Activated CD4-positive, alpha-beta T cell treated with anti-CD3 and anti-CD28 coated beads for 1 hour (primary cell): Measurements from ENCODE around the gene ERBB4.
"Not testable (repeated sequence)": the region's sequence is repeated elsewhere in the genome, so short reads cannot be mapped to it uniquely, and the experiment has no call there.

Source experiments
- DNase-seq: peaks from one replicate; pipeline ENCODE4 v3.0.0-alpha.2; 2020

ERBB4 gene

GRCh38 chr2:211671977-211672376, 866.6 kb downstream of the ERBB4 start:
- DNase-seq = no peak

DNA sequence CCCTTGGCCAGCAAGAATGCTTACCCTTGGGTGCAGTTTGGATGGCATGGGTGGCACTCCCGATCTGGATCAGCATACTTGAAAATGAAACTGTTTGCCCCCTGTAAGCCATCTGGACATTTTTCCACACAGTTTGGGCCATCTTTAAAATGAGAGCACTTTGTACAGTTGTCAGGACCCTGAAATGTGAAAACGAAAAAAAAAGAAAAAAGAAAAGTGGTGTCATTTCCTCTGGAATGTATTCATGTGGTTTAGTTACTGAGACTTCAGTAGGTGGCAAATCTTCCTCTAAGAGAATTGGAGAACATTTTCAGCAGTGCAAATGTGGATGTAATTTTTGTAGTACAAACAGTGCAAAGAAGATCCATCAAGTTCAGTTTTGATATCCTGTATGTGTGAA, 873.3 kb downstream of the ERBB4 start:
- no peak for DNase-seq

GRCh38 chr2:211664321-211664720, 874.3 kb downstream of the ERBB4 start:
- no peak for DNase-seq

DNA sequence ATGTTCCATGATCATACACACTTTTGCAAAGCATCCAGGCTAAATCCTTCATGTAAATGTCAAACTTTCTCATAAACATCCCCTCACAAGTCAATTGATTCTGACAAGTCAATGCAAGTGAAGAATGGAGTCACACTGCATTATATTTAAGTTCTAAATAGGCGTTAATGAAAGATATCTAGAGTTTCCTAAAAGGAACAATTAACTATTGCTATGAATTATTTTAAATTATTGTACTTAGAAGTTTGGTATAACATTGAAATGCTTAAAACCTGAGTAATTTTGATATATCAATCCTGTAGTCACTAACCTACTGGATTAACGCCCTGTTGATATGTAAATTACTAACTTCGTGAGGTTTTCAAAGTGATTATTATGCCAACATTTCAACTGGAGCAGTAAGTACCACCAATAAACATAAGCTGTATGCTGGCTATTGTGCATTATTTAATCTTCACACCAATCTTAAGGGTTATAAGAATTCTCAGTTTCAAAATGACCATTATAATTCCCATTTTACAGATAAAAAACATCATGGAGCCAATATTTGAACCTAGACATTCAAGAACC, 884.3 kb downstream of the ERBB4 start:
- DNase-seq = no peak

DNA sequence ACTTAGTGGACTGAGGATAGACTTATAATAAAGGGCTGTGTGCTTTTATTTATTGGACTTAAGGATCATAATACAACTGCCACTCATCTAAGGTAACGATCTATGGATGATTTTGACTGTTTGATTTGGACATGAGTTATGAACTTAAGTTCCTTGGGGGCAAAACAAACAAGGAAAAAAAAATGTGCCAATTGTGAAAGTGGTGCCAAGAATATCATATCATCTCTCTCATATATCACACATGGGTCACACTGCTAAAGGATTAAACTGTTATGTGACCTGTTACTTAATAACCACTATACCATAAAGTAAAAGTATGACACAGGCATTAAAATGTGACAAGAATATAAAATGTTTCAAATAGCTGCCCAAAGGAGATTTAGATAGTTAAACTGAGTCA, 886.3 kb downstream of the ERBB4 start:
- no peak for DNase-seq

- no peak for DNase-seq
Measured at GRCh38 chr2:211649331-211649730, 889.3 kb downstream of the ERBB4 start.

DNA sequence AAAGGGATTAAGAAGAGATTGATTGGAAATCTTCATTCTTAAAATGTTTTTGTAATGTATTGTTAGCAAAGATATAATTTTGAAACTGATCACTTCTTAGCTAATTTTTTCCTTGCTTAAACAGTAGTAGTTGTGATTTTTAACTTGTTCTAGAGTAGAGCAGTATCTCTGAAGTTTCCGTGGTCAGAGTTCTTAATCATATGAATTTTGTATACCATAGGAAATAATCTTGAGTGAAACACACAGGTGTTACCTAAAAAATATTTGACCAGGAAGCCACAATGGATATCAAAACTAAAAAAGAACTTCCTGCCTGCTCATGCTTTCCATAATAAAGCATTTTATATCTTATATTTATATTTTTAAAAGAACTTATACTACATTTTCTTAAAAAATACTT, 907.1 kb downstream of the ERBB4 start:
- DNase-seq = no peak

DNA sequence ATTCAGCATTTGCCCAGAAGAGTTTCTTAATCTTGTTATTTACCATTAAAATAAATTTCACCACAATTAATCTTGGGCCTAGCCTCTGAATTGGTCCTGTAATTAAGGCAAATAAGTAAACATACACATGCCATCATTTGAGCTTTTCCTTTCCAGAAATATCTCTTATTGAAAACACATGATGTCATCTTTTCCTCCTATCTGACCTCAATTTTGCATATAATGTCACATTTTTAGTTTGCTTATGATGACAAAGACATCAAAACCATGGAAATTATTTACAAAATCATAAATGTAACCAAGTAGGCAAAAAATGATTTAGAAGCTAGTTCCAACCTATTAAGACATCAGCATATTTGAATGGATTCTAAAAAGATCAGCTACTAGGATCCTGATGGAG, 915.5 kb downstream of the ERBB4 start:
- no peak for DNase-seq

GRCh38 chr2:211620986-211621385, 917.6 kb downstream of the ERBB4 start:
- DNase-seq = no peak

DNA sequence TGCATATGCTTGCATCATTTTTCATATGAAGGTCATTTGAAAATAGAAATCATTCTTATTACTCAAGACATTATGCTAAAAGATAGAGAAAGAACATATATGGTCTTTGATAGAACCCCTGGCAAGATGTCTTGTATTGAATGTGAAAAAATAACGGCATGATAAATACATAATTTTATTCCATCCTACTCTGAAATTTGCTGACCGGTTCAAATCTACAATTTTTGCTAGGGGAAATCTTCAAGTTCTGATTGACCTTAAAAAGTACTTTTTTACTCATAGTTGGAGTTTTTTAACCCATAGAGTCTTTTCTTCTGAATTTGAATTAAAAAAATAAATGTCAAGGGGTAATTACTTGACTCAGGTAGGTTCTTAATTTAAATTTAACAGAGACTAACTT, 920.8 kb downstream of the ERBB4 start:
- no peak for DNase-seq

DNA sequence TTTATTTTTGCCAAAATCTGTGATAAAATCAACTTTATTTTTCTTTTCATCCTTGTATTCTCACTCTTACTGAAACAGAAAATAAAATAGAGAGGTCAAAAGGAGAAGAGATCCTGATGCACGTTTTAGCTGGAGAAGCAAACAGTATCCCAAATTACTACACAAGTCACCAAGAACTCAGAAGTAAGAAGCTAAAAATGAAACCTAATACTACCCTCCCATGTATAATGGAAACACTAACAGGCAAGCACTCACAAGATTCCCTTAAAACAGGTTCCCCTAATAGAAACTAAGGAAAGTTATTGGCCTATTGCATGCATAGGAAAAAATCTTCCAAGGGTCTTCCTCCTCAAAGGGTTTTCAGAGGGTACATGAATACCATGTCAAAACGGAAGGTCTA, 927.0 kb downstream of the ERBB4 start:
- no peak for DNase-seq

DNA sequence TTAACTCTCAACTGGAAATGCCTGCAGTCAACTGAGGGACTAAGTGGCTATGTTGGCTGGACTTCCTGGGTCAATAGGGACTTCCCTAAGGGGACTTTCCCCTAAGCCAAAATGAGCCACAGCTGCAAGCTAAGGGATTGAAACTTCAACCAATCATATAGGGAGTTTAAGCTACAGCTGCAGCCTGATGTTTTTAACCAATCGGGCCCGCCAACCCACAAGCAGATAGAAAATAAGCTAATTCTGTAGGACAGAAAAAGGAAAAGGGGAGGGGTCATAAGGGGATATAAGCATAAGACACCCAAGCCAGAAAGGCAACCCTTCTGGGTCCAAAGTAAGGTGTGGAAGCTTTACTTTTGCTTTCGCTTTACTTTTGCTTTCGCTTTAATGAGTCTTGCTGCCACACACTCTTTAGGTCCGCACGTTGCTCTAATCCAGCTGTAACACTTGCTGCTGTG, 927.5 kb downstream of the ERBB4 start:
- DNase-seq = no peak

DNA sequence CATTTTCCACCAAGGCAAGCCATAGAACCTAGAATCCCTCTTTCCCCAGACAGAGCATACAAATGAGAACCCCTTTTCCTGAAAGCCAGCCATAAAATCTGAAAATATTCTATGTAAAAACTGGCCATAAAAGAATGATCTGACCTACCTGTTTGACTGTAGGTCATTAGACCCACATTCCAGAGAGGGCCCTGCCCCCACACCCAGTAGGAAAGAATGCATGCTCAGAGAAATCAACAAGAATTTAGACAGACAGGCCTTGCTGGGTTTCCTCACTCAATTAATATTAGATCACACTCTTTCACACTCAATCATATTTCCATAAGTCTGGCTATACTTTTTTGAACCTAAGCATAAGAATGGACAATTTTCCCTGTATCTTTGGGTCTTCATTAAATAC, 929.5 kb downstream of the ERBB4 start:
- DNase-seq = no peak

DNA sequence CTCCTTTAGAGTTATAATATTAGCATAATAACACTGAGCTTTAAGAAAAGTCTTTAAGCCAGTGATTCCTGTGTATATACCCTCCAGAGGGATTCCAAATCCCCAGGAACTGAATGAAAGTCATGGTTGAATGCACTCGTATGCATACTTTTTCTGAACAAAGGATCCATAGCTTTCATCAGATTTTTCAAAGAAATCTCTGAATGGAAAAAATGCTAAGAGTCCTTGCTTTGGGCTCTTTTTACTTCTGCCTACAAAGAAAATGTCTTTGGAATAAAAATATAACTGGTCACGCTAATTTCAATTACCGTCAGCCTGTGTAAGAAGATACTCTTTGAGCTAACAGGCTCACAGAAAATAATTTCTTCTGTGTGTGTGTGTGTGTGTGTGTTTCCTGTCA, 939.5 kb downstream of the ERBB4 start:
- no peak for DNase-seq

GRCh38 chr2:211598238-211598637, 940.4 kb downstream of the ERBB4 start:
- no peak for DNase-seq

DNA sequence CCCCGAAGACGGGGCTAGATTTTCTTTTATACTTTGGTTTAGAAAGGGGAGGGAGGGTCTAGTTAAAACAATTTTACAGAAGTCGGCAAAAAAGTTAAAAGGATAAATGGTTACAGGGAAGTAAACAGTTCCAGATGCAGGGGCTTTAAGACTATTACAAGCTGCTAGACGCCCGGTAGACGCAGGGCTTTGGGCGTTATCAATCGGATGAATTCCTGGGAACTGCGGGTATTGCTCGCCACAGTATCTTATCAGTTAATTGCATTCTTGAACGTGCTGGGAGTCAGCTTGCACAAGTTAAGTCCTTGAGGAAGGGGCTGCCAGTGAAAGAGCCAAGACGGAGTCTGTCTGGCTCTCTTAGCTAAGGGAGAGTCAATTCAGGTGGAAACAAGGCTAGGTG, 946.6 kb downstream of the ERBB4 start:
- DNase-seq = not testable (repeated sequence)

DNA sequence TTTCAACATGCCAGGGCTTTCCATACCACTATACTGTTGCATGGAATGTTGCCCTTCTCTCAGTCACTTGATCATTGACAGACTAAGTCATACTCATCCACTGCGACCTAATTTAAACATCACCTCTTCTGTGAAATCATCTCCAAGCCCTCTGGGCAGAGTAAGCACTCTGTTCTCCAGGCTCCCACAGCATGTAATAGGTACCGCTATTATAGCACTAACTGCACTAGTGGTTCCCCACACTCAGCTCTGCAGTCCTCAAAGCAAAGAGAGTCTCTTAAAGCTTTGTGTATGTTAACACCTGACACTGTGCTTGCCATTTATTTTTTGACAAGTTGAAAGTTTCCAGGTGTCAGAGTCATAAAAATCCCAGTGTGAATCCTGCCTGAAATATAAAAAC, 947.2 kb downstream of the ERBB4 start:
- no peak for DNase-seq

GRCh38 chr2:211568439-211568838, 970.2 kb downstream of the ERBB4 start:
- DNase-seq = no peak

DNA sequence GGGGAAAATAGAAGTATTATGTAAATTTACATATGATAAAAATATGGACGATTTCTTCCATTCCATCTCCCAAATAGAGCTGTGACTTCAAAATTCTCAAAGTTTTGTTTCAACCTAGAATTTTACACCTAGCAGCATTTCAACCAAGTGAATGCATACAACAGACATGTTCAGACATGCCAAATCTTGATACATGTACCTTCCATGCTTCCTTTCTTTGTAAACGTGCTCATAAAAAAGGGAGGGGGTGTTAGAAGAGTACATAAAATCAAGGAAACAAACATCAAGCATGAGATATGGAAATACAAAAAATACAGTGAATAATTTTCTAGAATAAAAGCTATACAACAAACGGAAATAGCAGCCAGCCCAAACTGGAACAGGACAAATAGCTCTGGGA, 974.2 kb downstream of the ERBB4 start:
- no peak for DNase-seq

- no peak for DNase-seq
Measured at GRCh38 chr2:211545582-211545981, 993.0 kb downstream of the ERBB4 start.

DNA sequence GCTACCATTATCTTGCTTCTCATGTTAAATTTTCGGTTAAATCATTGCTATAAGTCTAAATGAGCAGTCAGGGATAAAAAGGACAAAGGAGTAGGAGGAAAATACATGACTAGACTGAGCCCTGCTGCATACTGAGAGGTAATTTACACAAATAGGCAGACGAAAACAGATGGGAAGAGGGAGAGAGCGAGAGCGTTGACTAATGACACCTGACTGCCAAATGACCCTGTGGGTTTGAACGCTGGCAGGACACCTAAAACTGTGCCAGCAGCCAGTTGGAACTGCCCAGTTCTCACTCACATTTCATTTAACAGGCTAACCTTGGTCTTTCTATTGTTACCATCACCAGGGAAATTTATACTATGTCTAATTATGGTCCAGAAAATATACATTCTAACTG, 1004.0 kb downstream of the ERBB4 start:
- no peak for DNase-seq

- not testable (repeated sequence) for DNase-seq
Measured at GRCh38 chr2:211524248-211524647, 1014.4 kb downstream of the ERBB4 start.

DNA sequence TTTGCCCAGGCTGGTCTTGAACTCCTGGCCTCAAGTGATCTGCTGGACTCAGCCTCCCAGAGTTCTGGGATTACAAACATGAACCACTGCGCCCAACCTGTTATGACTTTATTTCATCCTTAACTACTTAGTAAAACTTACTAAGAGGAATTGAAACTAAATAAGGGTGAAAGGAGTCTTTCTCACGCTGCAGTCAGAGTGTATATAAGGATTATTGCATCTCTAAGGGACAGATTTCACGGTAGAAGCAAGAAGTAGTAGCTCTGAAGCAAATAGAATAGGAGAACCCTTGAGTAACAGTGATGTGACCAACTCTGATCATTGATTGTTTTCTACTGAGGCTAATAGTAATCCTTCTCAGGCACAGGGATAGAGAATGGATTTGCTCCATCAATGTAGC, 1022.1 kb downstream of the ERBB4 start:
- no peak for DNase-seq

GRCh38 chr2:211514049-211514448, 1024.6 kb downstream of the ERBB4 start:
- no peak for DNase-seq

DNA sequence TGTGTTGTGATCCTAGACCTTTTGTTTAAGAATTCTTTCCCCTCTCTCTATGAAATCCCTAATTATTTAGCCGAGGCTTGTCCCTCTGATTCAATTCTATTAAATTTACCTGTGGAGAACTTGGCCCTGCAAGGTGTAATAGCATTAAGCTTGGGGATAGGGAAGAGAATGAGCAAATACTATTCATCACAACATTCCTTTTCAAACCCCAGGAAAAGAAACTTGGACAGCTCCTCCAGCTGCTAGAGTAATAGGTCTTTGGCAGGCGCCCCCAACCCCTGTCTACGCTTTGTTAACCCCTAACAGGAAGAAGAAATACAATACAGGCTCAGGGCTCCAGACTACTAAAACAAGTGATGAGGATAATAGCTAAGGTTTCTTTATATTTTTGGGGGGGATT, 1025.2 kb downstream of the ERBB4 start:
- DNase-seq = no peak

- no peak for DNase-seq
Measured at GRCh38 chr2:211512806-211513205, 1025.8 kb downstream of the ERBB4 start.
